Panc1 (cell line): ENCODE data around the gene SRP54. TPM values are rescaled to one million over a fixed set of nuclear protein-coding genes. Genes with fewer than 3 reads are reported as not detected.

ENCODE experiments used
- ATAC-seq: fragments of 200-7000 bp; cut with Tn5 transposase; 2 replicates; pipeline ENCODE4 v1.9.1; 2020; ENCODE audit warnings: mild to moderate bottlenecking, moderate library complexity
- BruUV-seq: library from RNA; stranded (reverse); fragments of 400-500 nt; replicated peaks from 2 replicates; lab custom pipeline; 2021; lab: Mats Ljungman, UMichigan
- CTCF ChIA-PET: fragments of 300-600 bp; sonication (Branson Sonifier 250); formaldehyde crosslinking; loops from one replicate; lab custom pipeline; 2022; ENCODE audit warnings: antibody characterized with exemption; lab: Charles Lee
- POLR2A ChIA-PET: fragments of 300-600 bp; sonication (Branson Sonifier 250); formaldehyde crosslinking; loops from one replicate; lab custom pipeline; 2022; ENCODE audit warnings: antibody characterized with exemption; lab: Charles Lee
- DNase-seq: peaks from one replicate; pipeline ENCODE4 v3.0.0-alpha.2; 2010; ENCODE audit warnings: low read depth, low spot score
- H3K27ac ChIP-seq: 2 replicates; pipeline ENCODE4 v1.5.1; 2011; ENCODE audit warnings: mild to moderate bottlenecking, low read length, inconsistent platforms
- H3K27me3 ChIP-seq: fragments of 200-500 bp; sonication (Bioruptor generic); 2 replicates; pipeline ENCODE4 v1.6.0; 2014; ENCODE audit warnings: low read length, inconsistent platforms; ENCODE audit not compliant: control insufficient read depth, insufficient read depth
- H3K36me3 ChIP-seq: fragments of 200-500 bp; sonication (Bioruptor generic); 2 replicates; pipeline ENCODE4 v1.5.1; 2014; ENCODE audit warnings: inconsistent platforms, mild to moderate bottlenecking, low read length, moderate library complexity; ENCODE audit not compliant: control insufficient read depth, insufficient read depth
- H3K4me1 ChIP-seq: 2 replicates; pipeline ENCODE4 v1.5.1; 2011; ENCODE audit warnings: inconsistent platforms, mild to moderate bottlenecking, low read length, moderate library complexity; ENCODE audit not compliant: control insufficient read depth, insufficient read depth
- H3K4me3 ChIP-seq, 2 experiments: 2 replicates each; pipeline ENCODE4 v1.5.1; 2011 to 2012; ENCODE audit warnings: low read depth in 2 of 2, low read length in 2 of 2, mild to moderate bottlenecking in 2 of 2, inconsistent platforms in 1 of 2, moderate library complexity in 1 of 2
- H3K9me3 ChIP-seq: fragments of 200-500 bp; sonication (Bioruptor generic); 2 replicates; pipeline ENCODE4 v1.5.1; 2014; ENCODE audit warnings: low read depth, mild to moderate bottlenecking, inconsistent platforms, low read length, moderate library complexity; ENCODE audit not compliant: control insufficient read depth, insufficient read depth
- POLR2AphosphoS5 ChIP-seq: IDR thresholded peaks from 2 replicates; pipeline ENCODE4 v1.6.1; 2012; ENCODE audit warnings: mild to moderate bottlenecking, low read depth, low read length, moderate library complexity
- SIN3A ChIP-seq: IDR thresholded peaks from 2 replicates; pipeline ENCODE4 v1.6.1; 2012; ENCODE audit warnings: low read depth, mild to moderate bottlenecking, low read length, moderate library complexity, borderline replicate concordance; ENCODE audit not compliant: insufficient read depth
- TCF7L2 ChIP-seq: IDR thresholded peaks from 2 replicates; pipeline ENCODE4 v1.6.1; 2011; ENCODE audit warnings: mild to moderate bottlenecking, low read depth, low read length, inconsistent platforms
- in situ Hi-C: cut with HindIII; loops from 2 replicates; pipeline ENCODE4 v1.10.0; 2016; ENCODE audit warnings: low sequenced_read_pairs, low pct_unique_long_range_greater_than_20kb
- intact Hi-C: fragments of 100-400 bp; cut with micrococcal nuclease; formaldehyde crosslinking; loops from one replicate; pipeline ENCODE4 v1.10.0; 2022; ENCODE audit not compliant: unreplicated experiment
- total RNA-seq: library from RNA; stranded (reverse); gene quantifications from one replicate; pipeline ENCODE4 v1.2.1, GENCODE V29; 2021; ENCODE audit not compliant: unreplicated experiment
- TF ChIP-seq, protein P1 (sequence below): fragments of 450-650 bp; IDR thresholded peaks from 2 replicates; pipeline ENCODE4 v1.5.1; 2017; ENCODE audit warnings: mild to moderate bottlenecking
- TF ChIP-seq, protein P2 (sequence below), 2 experiments: IDR thresholded peaks; 2 replicates each; pipeline ENCODE4 v1.6.1; 2011 to 2012; ENCODE audit warnings: low read depth in 2 of 2, control low read depth in 1 of 2, low read length in 1 of 2, mild to moderate bottlenecking in 1 of 2, moderate library complexity in 1 of 2; ENCODE audit not compliant: insufficient read depth in 1 of 2

The SRP54 gene
- total RNA-seq, 1 experiment from 2014 or later = 53.2 TPM

GRCh38 chr14:35068238-35069012 is 85.6 kb downstream of the SRP54 start:
- TF ChIP-seq, protein P1, sequence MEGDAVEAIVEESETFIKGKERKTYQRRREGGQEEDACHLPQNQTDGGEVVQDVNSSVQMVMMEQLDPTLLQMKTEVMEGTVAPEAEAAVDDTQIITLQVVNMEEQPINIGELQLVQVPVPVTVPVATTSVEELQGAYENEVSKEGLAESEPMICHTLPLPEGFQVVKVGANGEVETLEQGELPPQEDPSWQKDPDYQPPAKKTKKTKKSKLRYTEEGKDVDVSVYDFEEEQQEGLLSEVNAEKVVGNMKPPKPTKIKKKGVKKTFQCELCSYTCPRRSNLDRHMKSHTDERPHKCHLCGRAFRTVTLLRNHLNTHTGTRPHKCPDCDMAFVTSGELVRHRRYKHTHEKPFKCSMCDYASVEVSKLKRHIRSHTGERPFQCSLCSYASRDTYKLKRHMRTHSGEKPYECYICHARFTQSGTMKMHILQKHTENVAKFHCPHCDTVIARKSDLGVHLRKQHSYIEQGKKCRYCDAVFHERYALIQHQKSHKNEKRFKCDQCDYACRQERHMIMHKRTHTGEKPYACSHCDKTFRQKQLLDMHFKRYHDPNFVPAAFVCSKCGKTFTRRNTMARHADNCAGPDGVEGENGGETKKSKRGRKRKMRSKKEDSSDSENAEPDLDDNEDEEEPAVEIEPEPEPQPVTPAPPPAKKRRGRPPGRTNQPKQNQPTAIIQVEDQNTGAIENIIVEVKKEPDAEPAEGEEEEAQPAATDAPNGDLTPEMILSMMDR = no peak
- TF ChIP-seq SIN3A = no peak
- no peak for TF ChIP-seq TCF7L2
- TF ChIP-seq, protein P2, sequence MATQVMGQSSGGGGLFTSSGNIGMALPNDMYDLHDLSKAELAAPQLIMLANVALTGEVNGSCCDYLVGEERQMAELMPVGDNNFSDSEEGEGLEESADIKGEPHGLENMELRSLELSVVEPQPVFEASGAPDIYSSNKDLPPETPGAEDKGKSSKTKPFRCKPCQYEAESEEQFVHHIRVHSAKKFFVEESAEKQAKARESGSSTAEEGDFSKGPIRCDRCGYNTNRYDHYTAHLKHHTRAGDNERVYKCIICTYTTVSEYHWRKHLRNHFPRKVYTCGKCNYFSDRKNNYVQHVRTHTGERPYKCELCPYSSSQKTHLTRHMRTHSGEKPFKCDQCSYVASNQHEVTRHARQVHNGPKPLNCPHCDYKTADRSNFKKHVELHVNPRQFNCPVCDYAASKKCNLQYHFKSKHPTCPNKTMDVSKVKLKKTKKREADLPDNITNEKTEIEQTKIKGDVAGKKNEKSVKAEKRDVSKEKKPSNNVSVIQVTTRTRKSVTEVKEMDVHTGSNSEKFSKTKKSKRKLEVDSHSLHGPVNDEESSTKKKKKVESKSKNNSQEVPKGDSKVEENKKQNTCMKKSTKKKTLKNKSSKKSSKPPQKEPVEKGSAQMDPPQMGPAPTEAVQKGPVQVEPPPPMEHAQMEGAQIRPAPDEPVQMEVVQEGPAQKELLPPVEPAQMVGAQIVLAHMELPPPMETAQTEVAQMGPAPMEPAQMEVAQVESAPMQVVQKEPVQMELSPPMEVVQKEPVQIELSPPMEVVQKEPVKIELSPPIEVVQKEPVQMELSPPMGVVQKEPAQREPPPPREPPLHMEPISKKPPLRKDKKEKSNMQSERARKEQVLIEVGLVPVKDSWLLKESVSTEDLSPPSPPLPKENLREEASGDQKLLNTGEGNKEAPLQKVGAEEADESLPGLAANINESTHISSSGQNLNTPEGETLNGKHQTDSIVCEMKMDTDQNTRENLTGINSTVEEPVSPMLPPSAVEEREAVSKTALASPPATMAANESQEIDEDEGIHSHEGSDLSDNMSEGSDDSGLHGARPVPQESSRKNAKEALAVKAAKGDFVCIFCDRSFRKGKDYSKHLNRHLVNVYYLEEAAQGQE (IDR thresholded peaks at IDR 0.05; ENCODE audit: insufficient read depth in 1 of 2, low read depth in 2 of 2, low read length in 1 of 2) = no peak
- no peak for TF ChIP-seq POLR2AphosphoS5
- intact Hi-C loops = no loop called here
- no peaks in the 10 kb centered on the region for H3K36me3 ChIP-seq
- H3K27me3 ChIP-seq = no peaks in the 10 kb centered on the region
- CTCF ChIA-PET = no interaction called here
- no peak overlapping the region for H3K4me3 ChIP-seq
- no peak for ATAC-seq
- H3K27ac ChIP-seq = no peak overlapping the region
- no peaks in the 10 kb centered on the region for H3K4me1 ChIP-seq
- no TSS peak for BruUV-seq
- DNase-seq = no peak
- POLR2A ChIA-PET = interaction anchor here (0.6 kb wide), 1 partner anchor 16 kb away, joined by 3 read pairs; no protein-coding TSS in a partner anchor
- no peaks in the 10 kb centered on the region for H3K9me3 ChIP-seq
- in situ Hi-C loops = no loop called here

- Histone ChIP-seq H3K27ac (no peak overlapping the region), H3K27me3 (no peaks in the 10 kb centered on the region), H3K9me3 (no peaks in the 10 kb centered on the region), H3K4me3 (no peak overlapping the region), H3K36me3 (no peaks in the 10 kb centered on the region), H3K4me1 (no peaks in the 10 kb centered on the region)
- no TSS peak for BruUV-seq
- in situ Hi-C loops (no loop called here), intact Hi-C loops (no loop called here)
- ATAC-seq (no peak), DNase-seq (no peak)
- ChIA-PET POLR2A (interaction anchor here (0.6 kb wide), 1 partner anchor 371 kb away, joined by 5 read pairs; no protein-coding TSS in a partner anchor), CTCF (no interaction called here)
- TF ChIP-seq POLR2AphosphoS5 = no peak
Observed at GRCh38 chr14:35072226-35072625, 89.4 kb downstream of the SRP54 start.

- TF ChIP-seq SIN3A = no peak
- TF ChIP-seq, protein P2 (IDR thresholded peaks at IDR 0.05; ENCODE audit: insufficient read depth in 1 of 2, low read depth in 2 of 2, low read length in 1 of 2) = no peak
- TF ChIP-seq, protein P1 = no peak
- no peak for TF ChIP-seq POLR2AphosphoS5
- no peak for TF ChIP-seq TCF7L2
- no TSS peak for BruUV-seq
- no peak for ATAC-seq
- CTCF ChIA-PET = no interaction called here
- in situ Hi-C loops = no loop called here
- Histone ChIP-seq H3K27me3 (no peaks in the 10 kb centered on the region), H3K36me3 (no peaks in the 10 kb centered on the region; the same call in 1 of the 2 replicates), H3K27ac (no peak overlapping the region), H3K9me3 (no peaks in the 10 kb centered on the region), H3K4me1 (no peaks in the 10 kb centered on the region), H3K4me3 (no peak overlapping the region)
- DNase-seq = no peak
- intact Hi-C loops = no loop called here
- POLR2A ChIA-PET = interaction anchor here (0.6 kb wide), 1 partner anchor 9 kb away, joined by 4 read pairs; no protein-coding TSS in a partner anchor
Observed at GRCh38 chr14:35073486-35073885, 90.7 kb downstream of the SRP54 start.
